ENCODE data around the gene EFNA2. TPM values are rescaled to one million over a fixed set of nuclear protein-coding genes. Genes with fewer than 3 reads are reported as not detected.

Gene EFNA2
- total and polyA plus RNA-seq, 2 of the 8 experiments (the other 6 are each of a cell fraction or from before 2014, with no cell fraction given) = 4.0 to 7.0 TPM

GRCh38 chr19:1265615-1266128 lies 20.0 kb upstream of the EFNA2 start:
- peaks cover 2 to 10% of the 10 kb centered on the region in 2 experiments for H4K20me1 ChIP-seq (replicated peaks in 1 of 2; ENCODE audit: control insufficient read depth in 1 of 2, insufficient read depth in 2 of 2, low read length in 2 of 2)
- no peak overlapping the region for H3K27ac ChIP-seq (ENCODE audit: low read depth, low read length)
- no peak for FAIRE-seq
- no peak overlapping the region for H3K23ac ChIP-seq (ENCODE audit: insufficient read length)
- peaks cover 0 to 10% (median 5%) of the 10 kb centered on the region in 4 experiments; a peak in 4 of 7 replicates for H3K27me3 ChIP-seq (replicated peaks in 1 of 4; ENCODE audit: control insufficient read depth in 3 of 4, extremely low read depth in 1 of 4, insufficient read depth in 3 of 4, low read length in 3 of 4)
- peak overlapping the region; percentile 99 for H4K91ac ChIP-seq (replicated peaks; ENCODE audit: insufficient read length, low read length)
- peak overlapping the region; percentile 89 for H4K5ac ChIP-seq (ENCODE audit: insufficient read length, low read depth, low read length)
- H2BK5ac ChIP-seq (ENCODE audit: low read depth, low read length) = peak overlapping the region; percentile 98
- H3K23me2 ChIP-seq (ENCODE audit: low read depth, low read length) = peaks cover 35% of the 10 kb centered on the region; the same call in 1 of the 2 replicates
- H2BK120ac ChIP-seq (replicated peaks; ENCODE audit: low read depth, low read length) = peak overlapping the region; percentile 95
- H3K4me2 ChIP-seq (ENCODE audit: insufficient read depth in 1 of 2, low read depth in 2 of 2, low read length in 2 of 2) = peak overlapping the region; percentile 82 to 83
- H2AK5ac ChIP-seq (ENCODE audit: low read depth, low read length) = peak overlapping the region; percentile 87
- H3K79me1 ChIP-seq (ENCODE audit: low read depth, low read length) = no peaks in the 10 kb centered on the region; the same call in 1 of the 2 replicates
- DNase-seq (ENCODE audit: low read depth in 1 of 2, low spot score in 2 of 2) = no peak
- no peak overlapping the region for H3K14ac ChIP-seq (ENCODE audit: insufficient read length)
- H2BK20ac ChIP-seq (ENCODE audit: low read length) = peak overlapping the region; percentile 80; the same call in 1 of the 2 replicates
- peaks cover 4 to 63% (median 46%) of the 10 kb centered on the region in 4 experiments for H3K4me1 ChIP-seq (replicated peaks in 1 of 4; ENCODE audit: control insufficient read depth in 3 of 4, insufficient read depth in 4 of 4, low read length in 3 of 4)
- peak overlapping the region; percentile 93 for H3K18ac ChIP-seq (ENCODE audit: extremely low read depth, low read length)
- H3K56ac ChIP-seq (replicated peaks; ENCODE audit: insufficient read length, low read depth, low read length) = peak overlapping the region; percentile 69
- H4K8ac ChIP-seq (ENCODE audit: extremely low read depth, insufficient read depth, low read length) = no peak overlapping the region; the same call in 1 of the 2 replicates
- H2BK12ac ChIP-seq (ENCODE audit: low read depth, low read length) = peak overlapping the region; percentile 99; the same call in 1 of the 2 replicates
- peak overlapping the region in 2 of 4 experiments; percentile 25 to 38; a peak in 3 of 7 replicates for H3K9ac ChIP-seq (replicated peaks in 1 of 4; ENCODE audit: extremely low read depth in 1 of 4, low read depth in 3 of 4, low read length in 3 of 4)
- peak overlapping the region; percentile 38 to 61 (median 48) for H3K4me3 ChIP-seq (ENCODE audit: extremely low read depth in 1 of 4, insufficient read depth in 2 of 4, low read depth in 3 of 4, low read length in 4 of 4)
- peaks cover 0 to 3% (median 2%) of the 10 kb centered on the region in 4 experiments; a peak in 1 of 8 replicates for H3K36me3 ChIP-seq (ENCODE audit: control insufficient read depth in 2 of 4, insufficient read depth in 4 of 4, low read length in 3 of 4)
- peaks cover 5 to 11% of the 10 kb centered on the region in 2 experiments for H3K79me2 ChIP-seq (ENCODE audit: control insufficient read depth in 1 of 2, insufficient read depth in 2 of 2, low read length in 2 of 2)
- H2BK15ac ChIP-seq (ENCODE audit: low read length) = peak overlapping the region; percentile 100; the same call in 1 of the 2 replicates
- no peak overlapping the region for H2AFZ ChIP-seq (ENCODE audit: low read length)
- ChIA-PET POLR2A (ENCODE audit: partially characterized antibody) (interaction anchor here (1.1 to 19.4 kb wide), 11 partner anchors 10 to 258 kb away, joined by 3 to 456 read pairs (median 4); partner anchors contain the start of genes ARHGAP45, ATP5F1D, CBARP and FAM174C), CTCF (ENCODE audit: partially characterized antibody) (interaction anchor here (0.6 to 15.9 kb wide), 13 partner anchors 10 to 239 kb away, joined by 3 to 212 read pairs (median 4); partner anchors contain the start of genes ATP5F1D and CNN2)
- WGBS, 2 experiments (ENCODE audit: extremely low coverage in 1 of 2, insufficient coverage in 1 of 2, insufficient read length in 1 of 2, insufficient replicate concordance in 2 of 2, low coverage in 1 of 2, low lambda C conversion rate in 2 of 2, missing lambda C conversion rate in 1 of 2) = 11% methylated on average over 19 of the region's 28 CpGs; no CpG with 5 or more reads in 1 of the 2 experiments
- H3K4ac ChIP-seq (replicated peaks; ENCODE audit: insufficient read length, low read depth, low read length) = peak overlapping the region; percentile 92
- H3K9me3 ChIP-seq (ENCODE audit: insufficient read depth in 2 of 2, low read depth in 1 of 2, low read length in 1 of 2) = no peaks in the 10 kb centered on the region
- TF ChIP-seq RBBP5 (IDR thresholded peaks at IDR 0.05; ENCODE audit: borderline replicate concordance, low read depth, low read length) (no peak), GTF2F1 (IDR thresholded peaks at IDR 0.05; ENCODE audit: borderline replicate concordance, low read depth, low read length) (no peak), BRCA1 (IDR thresholded peaks at IDR 0.05; ENCODE audit: low read depth, low read length) (no peak), KDM4A (IDR thresholded peaks at IDR 0.05; ENCODE audit: low read depth, low read length, severe bottlenecking) (no peak), EZH2 (IDR thresholded peaks at IDR 0.05; ENCODE audit: low read depth, low read length, severe bottlenecking) (peak; percentile 42), POLR2A (IDR thresholded peaks at IDR 0.05; ENCODE audit: control extremely low read depth in 1 of 2, low read depth in 2 of 2, low read length in 2 of 2) (peak in 1 of 2 experiments; percentile 31; a peak in 1 of 3 replicates), MAX (IDR thresholded peaks at IDR 0.05) (no peak), TEAD4 (IDR thresholded peaks at IDR 0.05; ENCODE audit: low read depth, low read length) (no peak), JUND (IDR thresholded peaks at IDR 0.05; ENCODE audit: low read length) (no peak), TBP (IDR thresholded peaks at IDR 0.05; ENCODE audit: low read depth, low read length) (no peak), CBX5 (IDR thresholded peaks at IDR 0.05; ENCODE audit: low read depth, low read length) (no peak)
